Large intestine (tissue), 3 donors: Measurements from ENCODE around the gene RBMS1. TPM values are rescaled to one million over a fixed set of nuclear protein-coding genes. Genes with fewer than 3 reads are reported as not detected.

ENCODE experiments used
- DNase-seq, 2 donors: peaks; one replicate each; pipeline versions ENCODE4 v3.0.0 to v3.0.0-alpha.2; 2013
- H3K27ac ChIP-seq: one replicate; pipeline ENCODE4 v1.5.1; 2013; ENCODE audit warnings: low read length
- H3K27me3 ChIP-seq: 2 replicates; pipeline ENCODE4 v1.6.1; 2013; ENCODE audit warnings: low read length; ENCODE audit not compliant: control insufficient read depth, insufficient read depth
- H3K36me3 ChIP-seq: 2 replicates; pipeline ENCODE4 v1.6.1; 2013; ENCODE audit warnings: low read length; ENCODE audit not compliant: control insufficient read depth, insufficient read depth
- H3K4me1 ChIP-seq: one replicate; pipeline ENCODE4 v1.6.1; 2013; ENCODE audit warnings: low read length; ENCODE audit not compliant: control insufficient read depth, insufficient read depth
- H3K4me3 ChIP-seq: one replicate; pipeline ENCODE4 v1.5.1; 2013; ENCODE audit warnings: low read length
- H3K9me3 ChIP-seq: one replicate; pipeline ENCODE4 v1.6.1; 2013; ENCODE audit warnings: mild to moderate bottlenecking, low read depth, low read length, moderate library complexity; ENCODE audit not compliant: control insufficient read depth
- WGBS: methylation state at CpG from one replicate; pipeline ENCODE4 v1.1.5; 2013; ENCODE audit warnings: low lambda C conversion rate; ENCODE audit not compliant: insufficient coverage; 5-methylcytosine and 5-hydroxymethylcytosine counted together
- polyA plus RNA-seq: library from polyadenylated mRNA; unstranded; fragments of 120-200 nt; gene quantifications from one replicate; pipeline ENCODE4 v1.2.1, GENCODE V29; 2013

Gene RBMS1
- polyA plus RNA-seq, 1 donor = 46.6 TPM

DNA sequence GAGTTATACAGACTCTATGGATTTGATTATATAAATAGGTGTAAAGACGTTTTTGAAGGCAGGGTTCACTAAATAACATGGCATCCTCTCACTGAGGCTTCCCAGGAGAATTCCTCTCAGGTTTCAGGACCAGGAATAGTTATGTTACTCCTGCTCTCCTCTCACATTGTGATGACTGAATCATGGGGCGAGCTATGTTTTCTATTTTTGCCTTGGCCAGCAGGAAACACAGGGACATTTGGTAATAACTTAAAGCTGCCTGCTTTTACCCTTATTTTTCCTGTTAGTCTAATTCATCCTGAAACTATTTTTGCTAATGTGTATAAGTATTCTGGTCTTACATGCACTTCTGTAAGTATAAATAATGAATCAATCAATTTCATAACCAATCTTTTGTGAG, 178.3 kb downstream of the RBMS1 start:
- Histone ChIP-seq H3K4me3 (no peak overlapping the region), H3K27ac (no peak overlapping the region), H3K9me3 (no peaks in the 10 kb centered on the region), H3K27me3 (no peaks in the 10 kb centered on the region), H3K4me1 (no peaks in the 10 kb centered on the region), H3K36me3 (peaks cover 3% of the 10 kb centered on the region)
- 100% methylated on average over 1 of the region's 2 CpGs for WGBS
- no peak for DNase-seq

DNA sequence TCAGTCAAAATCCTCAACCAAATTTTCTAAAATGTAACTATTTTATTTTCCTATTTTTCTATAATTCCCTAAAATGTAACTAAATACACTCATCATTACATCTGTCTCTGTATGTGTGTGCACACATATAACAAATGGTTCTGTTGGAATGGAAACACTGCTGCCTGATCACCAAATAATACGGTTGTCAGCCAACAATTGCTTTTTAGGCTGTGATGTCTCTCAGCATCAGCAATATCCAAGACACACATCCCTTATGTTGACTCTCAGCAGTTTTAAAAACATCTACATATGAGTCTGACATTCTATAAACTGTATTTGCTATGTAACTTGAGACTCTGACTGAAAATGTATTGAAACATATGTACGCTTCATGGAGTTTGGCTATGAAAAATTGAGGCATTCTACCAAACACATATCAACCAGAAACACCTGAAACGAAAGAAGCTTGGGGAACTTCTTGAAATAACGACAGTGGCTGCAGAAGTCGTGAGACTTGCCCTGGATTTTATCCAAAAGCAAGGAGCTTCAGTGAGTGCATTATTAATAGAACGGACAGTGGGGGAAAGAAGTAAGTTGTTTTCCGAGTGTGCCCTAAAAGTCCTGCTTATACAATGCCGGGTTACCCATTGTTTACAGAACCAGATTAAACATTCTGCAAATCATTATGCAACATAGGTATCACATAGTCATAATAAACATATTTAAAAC, 183.3 kb downstream of the RBMS1 start:
- Histone ChIP-seq H3K4me3 (no peak overlapping the region), H3K27me3 (no peaks in the 10 kb centered on the region), H3K4me1 (no peaks in the 10 kb centered on the region), H3K9me3 (no peaks in the 10 kb centered on the region), H3K36me3 (peaks cover 3% of the 10 kb centered on the region), H3K27ac (no peak overlapping the region)
- DNase-seq = no peak
- 92% methylated on average over 6 of the region's 8 CpGs for WGBS

DNA sequence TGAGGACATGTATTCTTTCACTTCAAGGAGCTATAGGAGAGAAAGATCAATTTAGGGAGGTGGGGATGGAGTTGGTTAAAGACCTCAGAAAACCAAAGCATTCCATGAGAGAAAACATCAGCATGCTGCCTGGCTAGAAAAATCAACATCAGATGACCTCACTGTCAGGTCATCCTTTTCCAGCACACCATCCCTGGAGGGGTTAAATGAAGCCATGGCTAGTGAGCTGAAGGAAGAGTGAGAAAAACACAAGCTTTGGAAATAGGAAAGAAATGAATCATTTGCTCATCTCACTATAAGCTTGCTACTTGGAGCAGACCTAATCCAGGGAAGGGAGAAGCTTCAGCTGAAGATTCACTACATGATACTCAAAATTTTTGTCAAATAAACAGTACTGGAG, 184.0 kb downstream of the RBMS1 start:
- H3K9me3 ChIP-seq = no peaks in the 10 kb centered on the region
- H3K27me3 ChIP-seq = no peaks in the 10 kb centered on the region
- DNase-seq = no peak
- H3K27ac ChIP-seq = no peak overlapping the region
- no peak overlapping the region for H3K4me3 ChIP-seq
- H3K36me3 ChIP-seq = peaks cover 3% of the 10 kb centered on the region
- no peaks in the 10 kb centered on the region for H3K4me1 ChIP-seq

DNA sequence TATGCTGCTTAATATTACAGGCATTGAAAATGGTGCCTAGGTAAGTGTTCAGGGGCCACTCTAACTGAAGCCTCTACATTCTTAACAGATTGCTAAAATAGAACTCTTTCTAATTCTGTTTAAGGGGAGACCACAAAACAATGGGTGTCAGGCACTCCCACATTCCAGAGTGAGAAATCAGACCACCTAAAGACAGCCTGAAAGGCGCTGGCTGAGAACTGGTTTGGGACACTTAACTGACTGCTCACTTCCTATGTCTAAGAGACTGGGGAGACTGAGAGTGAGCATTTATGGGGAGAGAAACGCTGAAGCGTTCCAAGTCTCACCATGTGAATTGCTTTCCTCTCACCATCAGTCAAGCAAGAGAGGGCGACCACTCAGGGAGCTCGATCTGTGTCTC, 184.7 kb downstream of the RBMS1 start:
- Histone ChIP-seq H3K9me3 (no peaks in the 10 kb centered on the region), H3K27ac (no peak overlapping the region), H3K27me3 (no peaks in the 10 kb centered on the region), H3K36me3 (peaks cover 3% of the 10 kb centered on the region), H3K4me1 (no peaks in the 10 kb centered on the region), H3K4me3 (no peak overlapping the region)
- no peak for DNase-seq
- 100% methylated on average over 3 of the region's 5 CpGs for WGBS

DNA sequence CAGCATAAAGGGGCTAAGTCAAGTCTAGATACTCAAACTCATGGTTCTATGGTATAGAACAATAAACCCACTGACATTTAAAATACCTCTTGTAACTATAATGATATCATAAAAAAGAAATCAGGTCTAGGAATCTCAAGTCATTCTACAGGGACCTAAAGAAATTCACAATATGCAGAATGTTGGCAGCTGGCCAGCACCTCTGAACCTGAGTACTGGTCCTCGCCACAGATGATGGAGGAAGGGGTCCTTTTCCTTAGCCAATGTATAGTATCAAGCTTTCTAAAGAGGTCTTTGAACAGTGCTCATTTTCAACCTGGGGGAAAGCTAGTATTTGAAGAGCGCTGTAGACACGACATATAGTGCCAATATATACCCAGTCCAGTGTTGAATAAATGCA, 185.1 kb downstream of the RBMS1 start:
- Histone ChIP-seq H3K27ac (no peak overlapping the region), H3K4me3 (no peak overlapping the region), H3K27me3 (no peaks in the 10 kb centered on the region), H3K9me3 (no peaks in the 10 kb centered on the region), H3K36me3 (peaks cover 3% of the 10 kb centered on the region), H3K4me1 (no peaks in the 10 kb centered on the region)
- no CpG with 5 or more reads among the region's 3 CpGs for WGBS
- DNase-seq = no peak

DNA sequence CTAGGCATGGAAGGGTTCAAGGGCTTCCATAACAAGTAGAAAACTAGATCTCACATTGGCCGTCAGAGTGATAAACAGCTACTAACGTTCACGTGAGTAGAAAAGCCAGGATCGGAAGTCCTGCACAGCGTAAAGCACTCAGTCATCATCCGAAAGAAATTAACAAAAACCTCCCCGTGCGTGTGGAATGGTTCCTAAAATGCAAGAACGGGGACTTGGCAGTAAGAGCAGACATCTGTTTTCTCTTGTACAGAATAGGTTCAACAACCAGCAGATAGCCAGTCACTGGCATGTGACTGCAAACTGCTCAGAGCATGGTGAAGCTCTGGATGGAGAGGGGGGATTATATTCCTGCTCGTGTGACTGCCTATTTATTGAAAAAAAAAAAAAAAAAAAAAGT, 186.6 kb downstream of the RBMS1 start:
- Histone ChIP-seq H3K9me3 (no peaks in the 10 kb centered on the region), H3K4me1 (no peaks in the 10 kb centered on the region), H3K4me3 (no peak overlapping the region), H3K27ac (no peak overlapping the region), H3K27me3 (no peaks in the 10 kb centered on the region), H3K36me3 (peaks cover 1% of the 10 kb centered on the region)
- whole genome bisulfite sequencing = 81% methylated on average over 3 of the region's 10 CpGs
- peak in 1 of 2 donors; percentile 20 for DNase-seq

DNA sequence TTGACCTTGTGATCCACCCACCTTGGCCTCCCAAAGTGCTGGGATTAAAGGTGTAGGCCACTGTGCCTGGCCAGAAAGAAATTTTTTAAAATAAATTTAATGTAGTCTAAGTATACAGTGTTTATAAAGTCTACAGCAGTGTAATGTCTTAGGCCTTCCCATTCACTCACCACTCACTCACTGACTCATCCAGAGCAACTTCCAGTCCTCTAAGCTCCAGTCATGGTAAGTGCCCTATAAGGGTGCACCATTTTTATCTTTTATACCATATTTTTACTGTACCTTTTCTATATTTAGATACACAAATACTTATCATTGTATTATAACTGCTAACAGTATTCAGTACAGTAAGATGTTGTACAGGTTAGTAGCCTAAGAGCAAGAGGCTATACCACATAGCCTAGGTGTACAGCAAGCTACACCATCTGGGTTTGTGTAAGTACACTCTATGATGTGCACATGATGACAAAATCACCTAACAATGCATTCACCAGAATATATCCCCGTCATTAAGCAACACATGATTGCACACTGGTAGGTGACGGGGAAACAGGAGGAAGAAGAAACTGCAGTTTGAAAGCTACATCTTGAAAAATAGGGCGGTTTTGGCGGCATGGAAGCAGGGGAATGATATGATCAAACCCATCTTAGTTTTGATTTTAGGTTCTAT, 188.4 kb downstream of the RBMS1 start:
- Histone ChIP-seq H3K27me3 (no peaks in the 10 kb centered on the region), H3K4me3 (no peak overlapping the region), H3K36me3 (peaks cover under 1% of the 10 kb centered on the region), H3K4me1 (no peaks in the 10 kb centered on the region), H3K9me3 (no peaks in the 10 kb centered on the region), H3K27ac (no peak overlapping the region)
- DNase-seq = no peak
- 100% methylated on average over 2 of the region's 4 CpGs for WGBS

DNA sequence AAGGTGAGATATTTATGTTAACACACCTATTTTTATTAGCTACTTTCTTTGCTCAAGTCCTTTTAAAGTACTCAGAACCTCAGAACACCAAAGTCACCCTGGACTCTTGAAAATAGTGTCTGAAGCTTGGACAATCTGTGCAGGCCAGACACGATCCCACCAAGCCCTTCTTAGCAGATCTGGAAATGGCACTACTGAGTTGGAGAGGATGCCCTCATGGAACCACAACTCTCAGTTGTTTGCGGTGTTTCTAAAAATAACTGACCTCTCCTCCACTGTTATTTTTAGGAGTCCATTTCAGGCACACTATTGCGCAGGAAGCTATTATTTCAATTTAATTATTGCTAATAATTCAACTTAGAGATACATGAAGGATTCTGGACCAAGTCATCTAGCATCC, 190.1 kb downstream of the RBMS1 start:
- Histone ChIP-seq H3K36me3 (peaks cover 10% of the 10 kb centered on the region), H3K4me3 (no peak overlapping the region), H3K9me3 (no peaks in the 10 kb centered on the region), H3K27ac (no peak overlapping the region), H3K4me1 (no peaks in the 10 kb centered on the region), H3K27me3 (no peaks in the 10 kb centered on the region)
- WGBS = no CpG with 5 or more reads among the region's 3 CpGs
- DNase-seq = no peak

DNA sequence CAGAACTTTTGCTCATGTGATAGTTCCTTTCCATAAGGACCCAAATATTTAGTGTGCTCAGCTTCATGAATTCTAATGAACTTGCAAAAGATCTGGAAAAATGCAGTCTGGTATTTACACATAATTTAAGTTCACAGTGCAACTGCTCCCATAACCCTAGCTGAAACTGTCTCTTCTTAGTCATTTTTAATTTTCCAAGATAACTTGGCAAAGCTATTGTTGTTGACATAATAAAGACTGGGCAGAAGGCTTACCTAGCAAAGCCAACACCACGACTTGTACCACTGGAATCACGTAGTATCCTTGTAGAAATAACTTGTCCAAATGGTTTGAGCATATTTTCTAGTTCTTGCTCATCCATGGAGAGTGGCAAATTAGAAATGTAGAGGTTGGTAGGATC, 190.5 kb downstream of the RBMS1 start:
- H3K27ac ChIP-seq = no peak overlapping the region

DNA sequence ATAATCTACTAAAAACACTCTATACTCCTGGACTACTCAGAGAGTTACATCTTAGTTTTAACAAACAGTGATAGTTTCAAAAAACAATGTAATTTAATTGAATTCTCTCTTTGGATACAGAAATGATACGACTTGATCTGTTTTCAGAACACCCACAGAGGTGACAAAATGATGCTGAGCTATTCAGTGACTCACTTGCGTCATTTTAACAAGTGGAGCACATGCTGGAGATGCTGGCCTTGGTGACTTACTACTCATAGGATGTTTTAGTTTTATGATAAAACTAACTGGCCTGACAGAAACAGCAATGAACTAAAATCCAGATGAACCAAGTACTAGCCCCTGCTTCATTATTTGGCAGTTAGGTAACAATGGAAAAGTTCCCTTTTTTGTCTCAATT, 192.2 kb downstream of the RBMS1 start:
- H3K27me3 ChIP-seq = no peaks in the 10 kb centered on the region
- WGBS = no CpG with 5 or more reads among the region's 2 CpGs
- H3K4me3 ChIP-seq = no peak overlapping the region
- no peaks in the 10 kb centered on the region for H3K9me3 ChIP-seq
- DNase-seq = no peak
- H3K36me3 ChIP-seq = peaks cover 17% of the 10 kb centered on the region
- no peaks in the 10 kb centered on the region for H3K4me1 ChIP-seq
- H3K27ac ChIP-seq = no peak overlapping the region

More for the DNA sequence above, 190.5 kb downstream of the RBMS1 start:
- no peaks in the 10 kb centered on the region for H3K4me1 ChIP-seq
- H3K9me3 ChIP-seq = no peaks in the 10 kb centered on the region
- WGBS = no CpG with 5 or more reads among the region's 2 CpGs
- no peak for DNase-seq
- H3K36me3 ChIP-seq = peaks cover 13% of the 10 kb centered on the region
- H3K27me3 ChIP-seq = no peaks in the 10 kb centered on the region
- no peak overlapping the region for H3K4me3 ChIP-seq

DNA sequence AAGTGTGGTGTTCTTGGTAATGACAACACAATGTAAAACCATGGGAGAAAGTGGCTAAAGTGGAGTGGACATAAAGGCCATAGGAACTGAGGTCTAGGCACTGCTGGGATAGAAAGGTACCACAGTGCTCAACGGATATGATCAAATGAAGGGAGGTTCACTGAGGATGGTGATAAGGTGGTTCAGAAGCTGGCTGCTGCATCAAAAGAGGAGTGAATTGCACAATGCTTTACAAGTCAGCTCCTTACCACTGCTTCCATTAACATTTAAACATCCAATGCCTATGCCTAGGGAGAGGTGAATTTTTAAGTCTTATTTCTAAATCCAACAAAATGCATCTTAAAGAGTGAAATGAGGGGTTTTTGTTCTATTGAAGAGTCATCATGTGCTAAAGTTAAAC, 193.4 kb downstream of the RBMS1 start:
- WGBS = 100% methylated on average over 1 of the region's 1 CpG
- DNase-seq = no peak
- H3K36me3 ChIP-seq = peaks cover 17% of the 10 kb centered on the region
- H3K9me3 ChIP-seq = no peaks in the 10 kb centered on the region
- H3K4me3 ChIP-seq = no peak overlapping the region
- no peaks in the 10 kb centered on the region for H3K4me1 ChIP-seq
- H3K27ac ChIP-seq = no peak overlapping the region
- no peaks in the 10 kb centered on the region for H3K27me3 ChIP-seq
